Measurements from ENCODE around the gene YWHAQ. TPM values are rescaled to one million over a fixed set of nuclear protein-coding genes. Genes with fewer than 3 reads are reported as not detected.
"Not testable (repeated sequence)": the region's sequence is repeated elsewhere in the genome, so short reads cannot be mapped to it uniquely, and the experiment has no call there.

Gene YWHAQ
- total RNA-seq, 1 donor from 2014 or later, result 175 TPM

DNA sequence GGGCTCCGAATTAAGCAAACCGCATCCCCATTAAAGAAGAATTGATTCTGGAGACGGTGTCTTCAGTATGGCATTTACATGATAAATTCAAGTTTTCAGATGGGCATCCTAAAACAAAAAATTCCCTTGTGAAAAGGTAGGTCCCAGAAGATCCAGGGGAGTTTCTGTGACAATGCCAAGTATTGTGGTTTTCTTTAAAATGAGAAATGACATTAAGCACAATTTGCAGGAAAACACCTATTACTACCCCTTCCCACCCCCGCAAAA, 689 bp upstream of the YWHAQ start:
- peaks cover 39% of the 10 kb centered on the region for H3K4me1 ChIP-seq
- DNase-seq (no peak), ATAC-seq (no peak)
- H3K9me3 ChIP-seq, result no peaks in the 10 kb centered on the region
- TF ChIP-seq, protein P1, sequence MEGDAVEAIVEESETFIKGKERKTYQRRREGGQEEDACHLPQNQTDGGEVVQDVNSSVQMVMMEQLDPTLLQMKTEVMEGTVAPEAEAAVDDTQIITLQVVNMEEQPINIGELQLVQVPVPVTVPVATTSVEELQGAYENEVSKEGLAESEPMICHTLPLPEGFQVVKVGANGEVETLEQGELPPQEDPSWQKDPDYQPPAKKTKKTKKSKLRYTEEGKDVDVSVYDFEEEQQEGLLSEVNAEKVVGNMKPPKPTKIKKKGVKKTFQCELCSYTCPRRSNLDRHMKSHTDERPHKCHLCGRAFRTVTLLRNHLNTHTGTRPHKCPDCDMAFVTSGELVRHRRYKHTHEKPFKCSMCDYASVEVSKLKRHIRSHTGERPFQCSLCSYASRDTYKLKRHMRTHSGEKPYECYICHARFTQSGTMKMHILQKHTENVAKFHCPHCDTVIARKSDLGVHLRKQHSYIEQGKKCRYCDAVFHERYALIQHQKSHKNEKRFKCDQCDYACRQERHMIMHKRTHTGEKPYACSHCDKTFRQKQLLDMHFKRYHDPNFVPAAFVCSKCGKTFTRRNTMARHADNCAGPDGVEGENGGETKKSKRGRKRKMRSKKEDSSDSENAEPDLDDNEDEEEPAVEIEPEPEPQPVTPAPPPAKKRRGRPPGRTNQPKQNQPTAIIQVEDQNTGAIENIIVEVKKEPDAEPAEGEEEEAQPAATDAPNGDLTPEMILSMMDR (IDR thresholded peaks at IDR 0.05), result no peak
- peak overlapping the region; percentile 94 for H3K27ac ChIP-seq
- H3K36me3 ChIP-seq, result peaks cover 17% of the 10 kb centered on the region
- intact Hi-C loops (cut with DNase I), result no loop called here
- H3K4me3 ChIP-seq, result peak overlapping the region; percentile 85
- no peaks in the 10 kb centered on the region for H3K27me3 ChIP-seq (ENCODE audit: low read depth)

GRCh38 chr2:9630117-9630735, 571 bp downstream of the YWHAQ start:
- H3K27ac ChIP-seq, result peak overlapping the region; percentile 94
- TF ChIP-seq, protein P1 (IDR thresholded peaks at IDR 0.05), result no peak
- H3K4me1 ChIP-seq, result peaks cover 51% of the 10 kb centered on the region
- ATAC-seq (peak; percentile 68 to 69), DNase-seq (peak; percentile 87)
- H3K27me3 ChIP-seq (ENCODE audit: low read depth), result no peaks in the 10 kb centered on the region
- peaks cover 21% of the 10 kb centered on the region for H3K36me3 ChIP-seq
- H3K4me3 ChIP-seq, result peak overlapping the region; percentile 85
- H3K9me3 ChIP-seq, result no peaks in the 10 kb centered on the region
- intact Hi-C loops (cut with DNase I), result no loop called here

DNA sequence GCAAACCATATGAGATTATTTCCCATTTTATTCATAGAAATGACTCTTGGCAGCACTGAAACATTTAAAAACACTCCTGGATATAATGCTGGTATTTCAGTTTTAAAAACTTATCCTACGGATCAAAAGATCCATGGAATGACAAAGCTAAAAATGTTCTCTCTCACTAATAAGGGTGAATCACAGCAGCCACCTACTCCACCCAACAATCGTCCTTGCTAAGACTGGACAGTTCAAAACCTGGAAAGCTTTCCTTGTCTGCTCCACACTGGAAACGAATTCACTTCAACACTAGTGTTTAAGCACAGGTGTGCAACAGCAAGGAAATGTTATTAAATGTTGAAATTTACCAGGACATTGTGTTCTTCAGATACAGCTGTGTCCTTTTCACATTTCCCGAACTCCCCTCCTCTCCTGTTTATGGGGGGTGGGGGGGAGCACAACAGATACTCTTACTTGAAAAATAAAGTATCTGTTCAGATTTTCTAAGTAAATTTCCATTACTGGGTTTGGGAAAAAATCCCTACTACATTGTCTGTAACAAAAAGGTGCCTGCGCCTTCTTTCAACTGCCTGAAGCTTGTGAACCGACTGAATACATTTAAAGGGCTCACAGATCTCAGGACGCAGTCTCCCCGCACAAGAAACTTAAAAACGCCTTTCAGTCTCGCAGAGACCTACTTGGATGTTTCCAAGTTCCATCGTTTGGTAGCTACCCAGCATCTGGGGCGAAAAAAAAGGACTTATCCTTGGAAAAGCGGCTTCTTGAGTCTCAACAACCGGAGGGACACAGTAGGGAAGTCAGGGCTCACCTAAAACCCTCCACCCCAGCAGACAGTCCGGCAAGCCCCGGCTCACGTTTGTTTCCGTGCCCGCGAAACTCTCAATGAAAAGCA, 1.3 kb downstream of the YWHAQ start:
- intact Hi-C loops (cut with DNase I), result no loop called here
- DNase-seq (no peak), ATAC-seq (no peak)
- H3K4me1 ChIP-seq, result peaks cover 53% of the 10 kb centered on the region
- peak overlapping the region; percentile 94 for H3K27ac ChIP-seq
- H3K36me3 ChIP-seq, result peaks cover 21% of the 10 kb centered on the region
- peak overlapping the region; percentile 85 for H3K4me3 ChIP-seq
- TF ChIP-seq, protein P1 (IDR thresholded peaks at IDR 0.05), result no peak
- no peaks in the 10 kb centered on the region for H3K9me3 ChIP-seq
- H3K27me3 ChIP-seq (ENCODE audit: low read depth), result no peaks in the 10 kb centered on the region

- no peak overlapping the region for H3K27ac ChIP-seq
- no peak for DNase-seq
- peaks cover 21% of the 10 kb centered on the region for H3K36me3 ChIP-seq
- H3K4me3 ChIP-seq, result no peak overlapping the region
- H3K27me3 ChIP-seq (ENCODE audit: low read depth), result no peaks in the 10 kb centered on the region
- no peak for ATAC-seq
- TF ChIP-seq, protein P1 (IDR thresholded peaks at IDR 0.05), result no peak
- intact Hi-C loops (cut with DNase I), result no loop called here
- peaks cover 62% of the 10 kb centered on the region for H3K4me1 ChIP-seq
- H3K9me3 ChIP-seq, result no peaks in the 10 kb centered on the region
These were observed 3.5 kb downstream of the YWHAQ start for GRCh38 chr2:9627310-9627709.

DNA sequence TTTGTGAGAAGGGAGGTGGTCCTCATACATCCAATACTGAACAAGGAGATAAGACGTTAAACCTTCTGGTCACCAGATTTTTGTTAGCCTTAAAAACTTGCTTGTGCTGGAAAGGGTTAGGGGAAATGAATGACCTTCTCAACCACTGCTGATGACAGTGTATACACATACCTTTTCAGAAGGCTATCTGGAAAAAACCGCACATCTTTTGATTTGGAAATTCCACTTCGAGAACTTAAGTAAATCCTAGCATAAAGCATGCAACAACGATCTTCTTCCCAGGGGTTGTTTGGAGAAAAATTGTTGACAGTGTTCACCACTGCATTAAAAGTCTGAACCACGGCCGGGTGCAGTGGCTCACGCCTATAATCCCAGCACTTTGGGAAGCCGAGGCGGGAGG, 7.6 kb downstream of the YWHAQ start:
- peaks cover 68% of the 10 kb centered on the region for H3K4me1 ChIP-seq
- H3K9me3 ChIP-seq, result no peaks in the 10 kb centered on the region
- no peak overlapping the region for H3K27ac ChIP-seq
- TF ChIP-seq, protein P1 (IDR thresholded peaks at IDR 0.05), result no peak
- DNase-seq (no peak), ATAC-seq (no peak)
- peaks cover 21% of the 10 kb centered on the region for H3K36me3 ChIP-seq
- intact Hi-C loops (cut with DNase I), result no loop called here
- no peaks in the 10 kb centered on the region for H3K27me3 ChIP-seq (ENCODE audit: low read depth)
- H3K4me3 ChIP-seq, result no peak overlapping the region

DNA sequence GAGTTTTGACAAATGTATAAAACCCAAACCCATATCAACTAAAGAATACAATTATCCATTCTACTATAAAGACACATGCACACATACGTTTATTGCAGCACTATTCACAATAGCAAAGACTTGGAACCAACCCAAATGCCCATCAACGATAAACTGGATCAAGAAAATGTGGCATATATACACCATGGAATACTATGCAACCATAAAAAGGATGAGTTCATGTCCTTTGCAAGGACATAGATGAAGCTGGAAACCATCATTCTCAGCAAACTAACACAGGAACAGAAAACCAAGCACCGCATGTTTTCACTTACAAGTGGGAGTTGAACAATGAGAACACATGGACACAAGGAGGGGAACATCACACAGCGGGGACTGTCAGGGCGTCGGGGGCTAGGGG, 9.1 kb downstream of the YWHAQ start:
- H3K9me3 ChIP-seq; intact Hi-C loops (cut with DNase I); H3K27me3 ChIP-seq (ENCODE audit: low read depth); ATAC-seq; H3K36me3 ChIP-seq; DNase-seq; H3K4me3 ChIP-seq; H3K27ac ChIP-seq: not testable (repeated sequence)
- H3K4me1 ChIP-seq, result peaks cover 56% of the 10 kb centered on the region
